Myocyte (in vitro differentiated cells): Measurements from ENCODE around the gene SERPINB7. TPM values are rescaled to one million over a fixed set of nuclear protein-coding genes. Genes with fewer than 3 reads are reported as not detected.

Experiments
- DNase-seq: peaks from one replicate; pipeline ENCODE4 v3.0.0-alpha.2; 2012; ENCODE audit warnings: low read depth
- total RNA-seq: library from RNA; depleted of rRNA; stranded (reverse); fragments of >200 nt; gene quantifications from 2 replicates; pipeline ENCODE4 v1.2.3, GENCODE V29; 2014

Gene SERPINB7
- total RNA-seq, 1 donor from 2014 or later = 6.4 TPM

GRCh38 chr18:63787673-63788072 lies 12.5 kb downstream of the SERPINB7 start:
- no peak for DNase-seq

DNA sequence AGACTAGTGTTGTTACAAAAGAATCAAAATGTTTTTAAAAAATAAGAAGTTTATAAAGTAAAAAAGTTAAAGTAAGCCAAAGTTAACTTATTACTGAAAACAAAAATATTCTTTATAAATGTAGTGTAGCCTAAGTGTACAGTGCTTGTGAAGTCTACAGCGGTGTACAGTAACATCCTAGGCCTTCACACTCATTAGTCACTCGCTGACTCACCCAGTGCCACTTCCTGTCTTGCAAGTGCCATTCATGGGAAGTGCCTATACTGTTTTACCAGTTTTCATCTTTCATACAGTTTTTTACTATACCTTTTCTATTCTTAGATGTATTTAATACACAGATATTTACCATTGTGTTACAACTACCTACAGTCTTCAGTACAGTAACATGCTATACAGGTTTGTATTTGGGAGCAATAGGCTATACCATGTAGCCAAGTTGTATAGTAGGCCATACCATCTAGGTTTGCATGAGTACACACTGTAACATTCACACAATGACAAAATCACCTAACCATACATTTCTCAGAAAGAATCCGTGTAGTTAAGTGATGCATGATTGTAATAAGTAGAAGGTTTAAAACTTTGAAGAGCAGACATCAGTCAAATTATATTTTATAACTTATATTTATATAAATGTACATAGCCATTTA lies 13.4 kb downstream of the SERPINB7 start:
- DNase-seq = peak; percentile 63

DNA sequence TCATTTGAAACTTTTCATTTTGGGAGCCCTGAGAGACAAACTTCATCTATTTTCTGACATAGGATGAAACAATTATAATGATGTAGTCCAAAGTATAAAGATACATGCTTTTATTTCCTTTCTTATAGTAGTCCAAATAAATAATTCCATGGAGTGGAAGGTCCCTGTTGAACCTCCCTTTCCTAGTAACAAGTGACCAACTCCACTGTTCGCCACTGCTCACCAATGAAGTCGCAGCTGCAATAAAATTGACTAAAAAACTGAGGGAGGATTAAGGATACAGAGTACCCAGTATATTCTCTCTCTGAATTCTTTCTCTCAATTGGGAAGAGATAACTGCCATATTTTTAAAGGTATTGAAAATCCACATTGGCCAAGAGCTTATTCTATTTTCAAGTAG lies 14.1 kb downstream of the SERPINB7 start:
- DNase-seq = no peak

- no peak for DNase-seq
Measured at GRCh38 chr18:63795606-63796005, 20.4 kb downstream of the SERPINB7 start.

DNA sequence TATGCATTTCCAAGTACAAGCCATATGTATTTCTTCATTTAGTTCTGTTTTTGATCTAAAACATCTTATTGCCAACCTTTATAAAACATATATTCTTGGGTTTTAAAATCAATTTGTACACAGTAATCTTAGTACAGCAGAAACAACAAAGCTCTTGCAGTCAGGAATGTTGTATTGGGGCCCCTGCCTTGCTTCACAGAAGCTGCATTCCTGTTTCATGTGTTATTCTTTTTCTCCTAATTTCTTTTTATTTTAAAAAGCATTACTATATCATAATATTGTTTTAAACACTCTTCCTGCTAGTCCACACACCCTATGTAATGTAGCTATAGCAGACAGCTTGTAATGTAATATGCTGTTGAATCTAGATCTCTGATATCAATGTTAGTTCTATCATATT lies 24.0 kb downstream of the SERPINB7 start:
- no peak for DNase-seq

DNA sequence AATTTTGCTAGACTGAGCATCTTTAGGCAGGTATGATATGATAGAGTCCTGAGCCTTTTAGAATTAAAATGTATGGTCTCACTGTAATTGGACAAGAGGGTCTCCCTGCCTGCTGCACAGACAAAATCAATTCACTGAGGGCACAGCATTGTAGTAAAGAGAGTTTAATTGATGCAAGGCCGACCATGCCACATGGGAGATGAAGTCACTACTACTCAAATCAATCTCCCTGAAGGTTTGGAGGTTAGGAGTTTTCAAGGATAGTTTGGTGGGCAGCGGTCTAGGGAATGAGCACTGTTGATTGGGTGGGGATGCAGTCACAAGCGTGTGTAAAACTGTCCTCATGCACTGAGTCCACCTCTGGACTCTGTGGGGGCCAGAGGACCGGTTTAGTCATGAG lies 26.1 kb downstream of the SERPINB7 start:
- DNase-seq = no peak

- no peak for DNase-seq
Measured at GRCh38 chr18:63808125-63808524, 32.9 kb downstream of the SERPINB7 start.

- DNase-seq = peak; percentile 34
Measured at GRCh38 chr18:63817441-63818051, 42.3 kb downstream of the SERPINB7 start.

- no peak for DNase-seq
Measured at GRCh38 chr18:63818212-63818611, 43.0 kb downstream of the SERPINB7 start.

DNA sequence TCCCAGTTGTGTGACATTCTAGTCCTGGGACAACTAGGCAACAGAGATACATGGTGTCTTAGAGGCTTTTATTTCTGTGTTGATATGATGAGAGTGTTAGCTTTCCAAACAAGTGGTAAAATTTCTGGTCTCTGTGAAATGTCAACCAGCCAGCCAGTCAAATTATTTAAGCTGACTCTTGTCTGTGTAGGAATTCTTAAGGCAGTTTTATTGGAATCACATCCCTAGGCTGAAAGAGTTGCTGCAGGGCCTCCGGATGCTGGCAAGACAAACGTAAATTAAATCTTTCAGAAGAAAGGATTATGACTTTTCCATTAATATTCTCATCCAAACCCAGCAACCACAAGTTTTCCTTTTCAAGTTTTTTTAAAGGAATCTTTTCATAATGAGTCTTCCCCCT lies 44.6 kb downstream of the SERPINB7 start:
- no peak for DNase-seq

DNA sequence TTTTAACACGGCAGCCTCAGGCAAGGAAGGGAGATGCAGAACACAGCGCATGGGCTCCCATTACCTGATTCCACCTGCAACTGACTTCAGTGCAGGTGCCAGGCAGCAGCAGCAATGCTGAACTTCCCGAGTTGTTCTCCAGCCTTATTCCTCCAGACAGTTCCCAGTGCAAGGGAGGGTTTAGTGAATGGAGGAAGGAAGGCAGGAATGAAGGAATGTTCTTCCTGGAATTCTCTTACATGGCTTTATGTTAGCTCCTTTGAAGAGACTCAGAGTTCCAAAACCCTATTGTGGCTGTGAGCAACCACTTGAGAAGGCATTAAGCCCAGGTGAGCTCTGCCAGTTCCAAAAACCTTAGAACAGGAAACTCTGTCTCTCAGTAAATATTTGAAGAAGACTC lies 45.5 kb downstream of the SERPINB7 start:
- no peak for DNase-seq

GRCh38 chr18:63823516-63824219 lies 48.5 kb downstream of the SERPINB7 start:
- no peak for DNase-seq

DNA sequence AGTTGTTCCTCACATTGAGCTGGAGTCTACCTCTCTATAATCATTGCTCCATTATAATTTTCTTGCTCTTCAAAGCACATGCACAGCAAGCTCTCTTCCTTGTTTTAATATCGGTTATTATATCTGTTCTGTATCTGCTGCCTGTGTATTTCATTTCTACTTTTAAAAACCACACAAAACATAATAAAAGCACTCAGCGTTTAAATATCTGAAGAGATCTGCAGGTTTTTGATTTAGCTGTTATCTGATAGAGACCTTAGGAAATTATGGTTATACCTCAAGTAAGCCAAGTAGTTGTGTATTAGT lies 49.0 kb downstream of the SERPINB7 start:
- no peak for DNase-seq

DNA sequence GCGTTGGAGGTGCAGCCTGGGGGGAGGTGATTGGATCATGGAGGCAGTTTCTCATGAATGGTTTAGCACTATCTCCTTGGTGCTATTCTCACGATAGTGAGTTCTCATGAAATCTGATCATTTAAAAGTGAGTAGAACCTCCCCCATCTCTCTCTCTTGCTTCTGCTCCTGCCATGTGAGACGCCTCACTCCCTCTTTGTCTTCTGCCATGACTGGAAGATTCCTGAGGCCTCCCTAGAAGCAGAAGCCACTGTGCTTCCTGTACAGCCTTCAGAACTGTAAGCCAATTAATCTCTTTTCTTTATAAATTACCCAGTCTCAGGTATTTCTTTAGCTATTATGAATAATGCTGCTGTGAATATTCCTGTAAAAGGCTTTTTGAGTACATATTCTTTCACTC lies 52.9 kb downstream of the SERPINB7 start:
- no peak for DNase-seq

- no peak for DNase-seq
Measured at GRCh38 chr18:63828656-63829055, 53.4 kb downstream of the SERPINB7 start.

- DNase-seq = no peak
Measured at GRCh38 chr18:63829886-63830285, 54.7 kb downstream of the SERPINB7 start.

DNA sequence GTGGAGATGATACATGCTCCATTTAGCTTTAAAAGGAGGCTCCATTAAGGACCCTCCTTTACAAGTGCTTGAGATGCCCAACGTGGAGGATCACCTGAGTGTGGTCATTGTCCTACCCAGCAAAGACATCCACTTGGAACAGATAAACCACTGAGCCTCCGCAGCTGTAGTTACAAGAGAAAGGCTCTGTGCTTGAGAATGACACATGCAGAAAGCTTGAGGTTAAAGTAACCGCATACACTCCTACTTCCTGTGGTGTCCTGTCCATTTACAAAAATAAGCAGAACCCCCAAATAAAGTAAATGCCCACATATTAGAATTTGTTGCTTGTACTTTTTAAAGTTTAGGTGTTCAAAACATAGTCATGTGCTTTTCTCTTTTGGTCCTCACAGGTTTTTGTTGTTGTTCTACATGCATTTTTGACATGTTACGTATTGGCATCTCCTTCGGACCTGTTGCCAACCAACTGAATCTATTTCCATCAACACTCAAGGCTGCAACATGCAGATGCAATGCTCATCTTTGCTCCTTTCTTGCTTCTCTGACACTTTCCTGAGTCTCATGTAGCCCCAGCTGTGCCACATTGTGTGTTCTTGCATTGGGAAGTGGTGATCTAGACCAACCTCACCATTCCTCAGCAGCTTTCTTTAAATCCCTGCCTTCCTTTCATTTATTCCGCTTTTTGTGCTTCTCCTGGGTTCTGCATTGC lies 56.0 kb downstream of the SERPINB7 start:
- DNase-seq = peak; percentile 92

GRCh38 chr18:63832470-63832869 lies 57.3 kb downstream of the SERPINB7 start:
- DNase-seq = no peak

DNA sequence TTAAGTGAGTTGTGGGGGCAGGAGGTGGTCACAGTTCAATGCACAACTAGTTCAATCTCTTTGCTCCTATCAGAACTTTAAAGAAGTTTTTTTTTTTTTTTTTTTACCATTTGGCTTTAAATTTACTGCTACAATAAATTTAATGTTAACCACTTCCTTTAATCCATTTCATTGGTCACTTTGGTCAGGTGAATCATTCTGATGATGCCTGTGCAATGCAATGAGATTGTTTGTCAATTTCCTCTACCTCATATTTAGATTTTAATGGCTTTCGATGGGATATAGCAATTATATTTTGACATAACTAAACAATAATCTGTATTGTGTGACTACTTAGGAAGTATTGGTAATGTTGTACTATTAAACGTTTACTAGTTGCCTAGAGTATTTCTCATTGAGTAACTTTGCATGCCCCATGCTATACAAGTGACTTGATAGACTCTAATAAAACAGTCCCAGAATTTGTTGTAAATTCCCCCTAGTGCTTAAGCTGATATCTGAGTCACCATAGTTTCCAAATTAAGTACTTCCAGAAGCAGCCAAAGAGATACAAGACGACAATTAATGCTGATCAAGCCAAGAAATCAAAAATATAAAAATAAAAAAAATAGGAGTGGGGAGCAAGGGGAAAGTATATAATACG lies 59.4 kb downstream of the SERPINB7 start:
- DNase-seq = no peak

DNA sequence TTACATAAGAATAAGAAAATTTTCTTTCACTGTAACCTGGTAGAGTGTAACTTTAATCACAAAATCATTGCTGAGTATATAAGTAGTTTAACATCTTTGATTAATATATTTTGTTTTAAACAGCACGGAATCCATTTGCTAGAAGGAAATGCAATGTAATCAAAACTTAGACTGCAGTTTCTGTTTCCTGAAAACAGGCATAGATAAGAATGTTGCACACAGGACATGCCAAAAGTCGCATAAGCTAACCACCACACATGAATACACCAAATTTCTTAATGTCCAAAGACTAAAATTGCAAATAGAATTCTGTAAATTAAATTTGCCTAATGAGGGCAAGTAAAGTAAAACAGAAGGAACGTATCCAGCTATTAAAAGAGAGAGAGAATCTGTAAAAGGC lies 61.2 kb downstream of the SERPINB7 start:
- no peak for DNase-seq

DNA sequence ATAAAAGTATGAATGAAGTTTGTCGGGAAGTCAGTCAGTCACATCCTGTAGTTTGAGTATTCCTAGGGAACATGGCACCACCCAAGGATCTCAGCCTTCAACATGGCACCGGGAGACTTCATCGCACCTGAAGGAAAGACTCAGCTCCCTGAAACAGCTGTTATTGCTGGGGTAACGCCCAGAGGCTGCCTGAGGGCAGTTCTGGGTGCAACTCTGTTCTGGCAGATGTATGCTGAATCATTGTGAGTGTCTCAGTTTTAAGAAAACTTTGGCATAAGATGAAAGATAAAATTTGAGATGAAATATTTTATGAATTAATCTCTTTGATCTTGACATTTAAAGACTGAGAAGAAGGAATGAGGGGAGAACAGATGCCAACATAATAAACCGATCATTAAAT lies 62.4 kb downstream of the SERPINB7 start:
- no peak for DNase-seq

DNA sequence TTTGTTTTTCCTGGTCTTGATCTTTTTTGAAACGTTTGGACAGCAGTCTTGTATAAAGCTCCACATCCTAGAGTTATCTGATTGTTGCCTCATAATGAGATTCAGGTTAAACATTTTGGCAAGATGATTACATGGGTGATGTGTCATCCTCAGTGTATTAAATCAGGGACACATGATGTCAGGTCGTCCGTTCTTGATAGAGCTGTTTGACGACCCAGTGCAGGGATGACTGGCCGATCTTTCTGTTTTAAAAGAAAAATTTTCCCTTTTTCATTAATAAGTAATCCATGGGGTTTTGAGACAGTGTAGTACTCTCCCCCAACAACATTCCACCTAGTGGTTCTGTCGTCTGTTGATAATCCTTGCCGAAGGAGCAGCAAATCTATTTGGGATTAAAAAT lies 67.8 kb downstream of the SERPINB7 start:
- DNase-seq = no peak
